IMR-90 (cell line): ENCODE results near the gene USP36. TPM values are rescaled to one million over a fixed set of nuclear protein-coding genes. Genes with fewer than 3 reads are reported as not detected.

Experiments used
- ATAC-seq: fragments of 200-7000 bp; cut with Tn5 transposase; 2 replicates; pipeline ENCODE4 v1.9.1; 2020; ENCODE audit warnings: low read depth, mild to moderate bottlenecking, moderate library complexity
- BruUV-seq: library from RNA; stranded (reverse); fragments of 400-500 nt; replicated peaks from 2 replicates; lab custom pipeline; 2021; lab: Mats Ljungman, UMichigan
- CTCF ChIA-PET: fragments of 300-600 bp; formaldehyde crosslinking; extraction: SDS; loops from one replicate; lab custom pipeline; 2021; ENCODE audit warnings: antibody characterized with exemption; lab: Yijun Ruan, JAX
- POLR2A ChIA-PET: fragments of 300-600 bp; sonication (Branson Sonifier 250); formaldehyde crosslinking; loops from one replicate; lab custom pipeline; 2022; ENCODE audit warnings: antibody characterized with exemption; ENCODE audit not compliant: unreplicated experiment; lab: Charles Lee
- DNase-seq: peaks from one replicate; pipeline ENCODE4 v3.0.0; 2013
- H2AFZ ChIP-seq: replicated peaks from 2 replicates; pipeline ENCODE3; 2013; ENCODE audit warnings: low read length, mild to moderate bottlenecking; ENCODE audit not compliant: poor library complexity
- H2AK5ac ChIP-seq: 2 replicates; pipeline ENCODE4 v1.6.1; 2013; ENCODE audit warnings: low read depth, low read length, inconsistent platforms
- H2AK9ac ChIP-seq: replicated peaks from 2 replicates; pipeline ENCODE3; 2013; ENCODE audit warnings: mild to moderate bottlenecking, low read depth, low read length, moderate library complexity; ENCODE audit not compliant: poor library complexity
- H2BK120ac ChIP-seq: 2 replicates; pipeline ENCODE4 v1.6.1; 2013; ENCODE audit warnings: low read depth, low read length, inconsistent platforms
- H2BK15ac ChIP-seq: 3 replicates; pipeline ENCODE4 v1.6.1; 2013; ENCODE audit warnings: low read depth, low read length, inconsistent platforms
- H2BK20ac ChIP-seq: 2 replicates; pipeline ENCODE4 v1.6.1; 2013; ENCODE audit warnings: low read depth, mild to moderate bottlenecking, inconsistent platforms, low read length, moderate library complexity
- H2BK5ac ChIP-seq: 2 replicates; pipeline ENCODE4 v1.6.1; 2013; ENCODE audit warnings: mild to moderate bottlenecking, low read depth, low read length, inconsistent platforms; ENCODE audit not compliant: poor library complexity, severe bottlenecking
- H3K14ac ChIP-seq: replicated peaks from 2 replicates; pipeline ENCODE4 v1.6.1; 2013; ENCODE audit warnings: low read depth, low read length, inconsistent platforms
- H3K18ac ChIP-seq: 2 replicates; pipeline ENCODE4 v1.6.1; 2013; ENCODE audit warnings: low read depth, low read length, control low read depth
- H3K23ac ChIP-seq: 2 replicates; pipeline ENCODE4 v1.6.1; 2013; ENCODE audit warnings: low read depth, low read length, inconsistent platforms
- H3K27ac ChIP-seq: 2 replicates; pipeline ENCODE4 v1.5.1; 2013; ENCODE audit warnings: mild to moderate bottlenecking, control low read depth, low read length; ENCODE audit not compliant: insufficient read depth
- H3K27me3 ChIP-seq: 2 replicates; pipeline ENCODE4 v1.6.1; 2013; ENCODE audit warnings: low read length; ENCODE audit not compliant: control insufficient read depth, insufficient read depth
- H3K36me3 ChIP-seq: 2 replicates; pipeline ENCODE4 v1.6.1; 2013; ENCODE audit warnings: low read length, mixed read lengths; ENCODE audit not compliant: control insufficient read depth, insufficient read depth
- H3K4ac ChIP-seq: 2 replicates; pipeline ENCODE4 v1.6.1; 2013; ENCODE audit warnings: low read depth, low read length, inconsistent platforms
- H3K4me1 ChIP-seq: 2 replicates; pipeline ENCODE4 v1.6.1; 2013; ENCODE audit warnings: low read length, mixed read lengths; ENCODE audit not compliant: control insufficient read depth, insufficient read depth
- H3K4me2 ChIP-seq: 2 replicates; pipeline ENCODE4 v1.6.1; 2013; ENCODE audit warnings: low read depth, mild to moderate bottlenecking, control low read depth, low read length, moderate library complexity
- H3K4me3 ChIP-seq: 2 replicates; pipeline ENCODE4 v1.5.1; 2013; ENCODE audit warnings: low read depth, mild to moderate bottlenecking, control low read depth, low read length, moderate library complexity; ENCODE audit not compliant: insufficient read depth
- H3K56ac ChIP-seq: 2 replicates; pipeline ENCODE4 v1.6.1; 2013; ENCODE audit warnings: low read length, inconsistent platforms; ENCODE audit not compliant: insufficient read depth; ENCODE audit errors: extremely low read depth
- H3K79me1 ChIP-seq, 2 experiments: 2 replicates each; pipeline ENCODE4 v1.6.1; 2013; ENCODE audit warnings: low read length in 2 of 2, inconsistent platforms in 1 of 2, low read depth in 1 of 2
- H3K9ac ChIP-seq: 2 replicates; pipeline ENCODE4 v1.6.1; 2013; ENCODE audit warnings: low read depth, low read length, control low read depth
- H3K9me1 ChIP-seq: 2 replicates; pipeline ENCODE4 v1.6.1; 2013; ENCODE audit warnings: low read length, inconsistent platforms; ENCODE audit not compliant: insufficient read depth
- H3K9me3 ChIP-seq: 2 replicates; pipeline ENCODE4 v1.6.1; 2013; ENCODE audit warnings: low read length; ENCODE audit not compliant: control insufficient read depth, insufficient read depth
- H4K20me1 ChIP-seq: 2 replicates; pipeline ENCODE4 v1.6.1; 2013; ENCODE audit warnings: low read length, inconsistent platforms; ENCODE audit not compliant: insufficient read depth
- H4K5ac ChIP-seq: 2 replicates; pipeline ENCODE4 v1.6.1; 2013; ENCODE audit warnings: mild to moderate bottlenecking, low read depth, low read length, control low read depth
- H4K8ac ChIP-seq, 2 experiments: 2 replicates each; pipeline ENCODE4 v1.6.1; 2013; ENCODE audit warnings: low read depth in 2 of 2, low read length in 2 of 2, control low read depth in 1 of 2, inconsistent platforms in 1 of 2
- H4K91ac ChIP-seq: 2 replicates; pipeline ENCODE4 v1.6.1; 2013; ENCODE audit warnings: low read depth, low read length, inconsistent platforms; ENCODE audit not compliant: insufficient read depth
- BHLHE40 ChIP-seq: fragments of 150-350 bp; IDR thresholded peaks from 2 replicates; pipeline ENCODE4 v1.6.1; 2016; ENCODE audit warnings: mild to moderate bottlenecking, low read depth, low read length
- CEBPB ChIP-seq: IDR thresholded peaks from 2 replicates; pipeline ENCODE4 v1.6.1; 2012; ENCODE audit warnings: low read depth, low read length, improper control_type of control experiment
- CHD1 ChIP-seq: IDR thresholded peaks from 2 replicates; pipeline ENCODE4 v1.6.1; 2012; ENCODE audit warnings: low read depth, low read length, improper control_type of control experiment
- ELK1 ChIP-seq: fragments of 150-350 bp; IDR thresholded peaks from 2 replicates; pipeline ENCODE4 v1.6.1; 2016; ENCODE audit warnings: low read depth, mild to moderate bottlenecking, low read length, moderate library complexity, borderline replicate concordance
- FOS ChIP-seq: fragments of 150-350 bp; IDR thresholded peaks from 2 replicates; pipeline ENCODE4 v1.6.1; 2016; ENCODE audit warnings: low read depth, low read length
- USF2 ChIP-seq: fragments of 150-350 bp; IDR thresholded peaks from 2 replicates; pipeline ENCODE4 v1.6.1; 2017; ENCODE audit warnings: mild to moderate bottlenecking, antibody characterized with exemption, low read length, low read depth
- WGBS, 2 experiments: methylation state at CpG; one replicate each; pipeline versions ENCODE4 v1.1.5 to v1.1.7; 2013; ENCODE audit warnings: missing lambda C conversion rate in 2 of 2; ENCODE audit not compliant: insufficient read length in 1 of 2; ENCODE audit errors: extremely low coverage in 2 of 2; 5-methylcytosine and 5-hydroxymethylcytosine counted together
- dilution Hi-C: fragments of 300-500 bp; cut with HindIII; formaldehyde crosslinking; loops from one replicate; pipeline ENCODE4 v1.14.3; 2018; ENCODE audit warnings: low sequenced_read_pairs; ENCODE audit not compliant: unreplicated experiment
- in situ Hi-C: fragments of 300-500 bp; cut with MboI; formaldehyde crosslinking; loops from 3 replicates; pipeline ENCODE4 v1.14.3; 2019; ENCODE audit warnings: low sequenced_read_pairs, inconsistent platforms, mixed read lengths
- intact Hi-C: fragments of 100-400 bp; cut with micrococcal nuclease; formaldehyde crosslinking; loops from 2 replicates; pipeline ENCODE4 v1.10.0; 2022
- polyA plus RNA-seq, 3 experiments: library from polyadenylated mRNA; depleted of rRNA; stranded (reverse); fragments of >200 nt; gene quantifications; 2 replicates each; pipeline ENCODE4 v1.2.3, GENCODE V29; 2012; ENCODE audit warnings: low replicate concordance in 1 of 3
- total RNA-seq: library from RNA; depleted of rRNA; stranded (reverse); fragments of >200 nt; gene quantifications from 2 replicates; pipeline ENCODE4 v1.2.3, GENCODE V29; 2012

USP36 gene
- total and polyA plus RNA-seq, 2 of the 4 experiments (the other 2 are of a cell fraction) = 30.6 to 38.3 TPM

GRCh38 chr17:78818152-78818846 is 22.3 kb downstream of the USP36 start:
- TF ChIP-seq BHLHE40 (no peak), USF2 (no peak), FOS (no peak), CHD1 (no peak), CEBPB (no peak), ELK1 (no peak)
- Histone ChIP-seq H3K9me1 (peaks cover 8% of the 10 kb centered on the region), H3K27me3 (no peaks in the 10 kb centered on the region), H3K36me3 (peaks cover 64% of the 10 kb centered on the region), H3K4me2 (no peak overlapping the region), H2AFZ (no peak overlapping the region), H4K91ac (no peak overlapping the region), H2BK120ac (no peak overlapping the region), H3K9me3 (no peaks in the 10 kb centered on the region), H3K56ac (no peak overlapping the region), H2BK15ac (no peak overlapping the region), H2BK5ac (peak overlapping the region; percentile 16), H3K18ac (no peak overlapping the region), H3K4me1 (peaks cover 12% of the 10 kb centered on the region), H3K9ac (no peak overlapping the region), H2AK5ac (no peak overlapping the region), H4K8ac (no peak overlapping the region), H2BK20ac (no peak overlapping the region), H4K20me1 (peaks cover 6% of the 10 kb centered on the region), H3K23ac (no peak overlapping the region; the same call in 1 of the 2 replicates), H2AK9ac (no peak overlapping the region), H4K5ac (no peak overlapping the region), H3K4me3 (no peak overlapping the region), H3K4ac (no peak overlapping the region), H3K27ac (no peak overlapping the region), H3K14ac (no peak overlapping the region), H3K79me1 (peaks cover 30 to 80% of the 10 kb centered on the region in 2 experiments)
- WGBS, 2 experiments = 100% methylated on average over 2 of the region's 19 CpGs; no CpG with 5 or more reads in 1 of the 2 experiments
- no peak for DNase-seq
- dilution Hi-C loops = no loop called here
- in situ Hi-C loops = no loop called here
- intact Hi-C loops = no loop called here
- CTCF ChIA-PET = no interaction called here
- no peak for ATAC-seq
- POLR2A ChIA-PET = interaction anchor here (0.5 kb wide), 1 partner anchor 16 kb away, joined by 3 read pairs; no protein-coding TSS in a partner anchor
- BruUV-seq = no TSS peak
